Measurements from ENCODE around the gene CADM1.

CADM1 gene

DNA sequence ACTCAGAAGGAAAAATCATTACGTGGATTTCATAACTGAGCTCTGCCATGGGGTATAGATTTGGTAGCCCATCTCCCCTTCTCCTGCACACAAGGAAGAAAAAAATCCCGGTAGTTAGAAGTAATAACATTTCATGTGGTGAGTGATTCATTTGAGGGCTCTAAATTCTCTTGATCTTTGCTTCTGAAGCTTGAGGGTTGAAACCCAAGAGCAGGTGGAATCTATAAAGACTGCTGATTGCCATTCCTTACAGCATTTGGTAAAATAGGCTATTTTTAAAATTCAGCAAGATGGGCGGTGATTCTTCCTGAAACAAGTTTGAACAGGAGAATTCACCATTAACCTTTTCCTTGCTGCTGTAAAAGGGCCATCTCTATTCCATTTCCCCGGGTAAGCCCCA lies 266.1 kb downstream of the CADM1 start:
- no peak overlapping the region for H3K9ac ChIP-seq (ENCODE audit: low read length)
- no peaks in the 10 kb centered on the region for H3K27me3 ChIP-seq (ENCODE audit: control insufficient read depth, insufficient read depth, low read length)
- H3K4me1 ChIP-seq (ENCODE audit: control insufficient read depth, insufficient read depth, low read length): no peaks in the 10 kb centered on the region
- H3K36me3 ChIP-seq (ENCODE audit: control insufficient read depth, insufficient read depth, low read length): no peaks in the 10 kb centered on the region
- H3K27ac ChIP-seq (ENCODE audit: low read depth, low read length): no peak overlapping the region
- no peak overlapping the region for H3K4me3 ChIP-seq (ENCODE audit: low read length)

DNA sequence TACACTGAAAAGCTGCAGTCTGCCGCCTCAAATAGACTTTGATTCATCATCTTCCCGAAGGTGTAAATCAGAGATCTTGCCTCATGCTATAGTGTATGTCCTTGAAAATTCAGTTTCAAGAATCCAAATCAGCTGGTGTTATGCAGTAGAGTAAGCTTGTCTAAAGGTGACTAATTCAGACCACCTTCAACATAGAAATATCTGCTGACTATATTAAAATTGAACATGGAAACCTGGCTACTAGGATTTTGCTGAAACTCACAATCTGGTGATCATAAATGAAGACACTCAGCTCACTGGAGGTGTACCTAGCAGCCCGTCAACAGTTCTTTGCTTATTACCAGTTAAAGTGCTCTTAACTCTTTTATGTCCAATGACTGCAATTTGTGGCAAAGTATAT lies 266.6 kb downstream of the CADM1 start:
- no peak overlapping the region for H3K4me3 ChIP-seq (ENCODE audit: low read length)
- no peaks in the 10 kb centered on the region for H3K27me3 ChIP-seq (ENCODE audit: control insufficient read depth, insufficient read depth, low read length)
- H3K9ac ChIP-seq (ENCODE audit: low read length): no peak overlapping the region
- no peak overlapping the region for H3K27ac ChIP-seq (ENCODE audit: low read depth, low read length)
- H3K4me1 ChIP-seq (ENCODE audit: control insufficient read depth, insufficient read depth, low read length): no peaks in the 10 kb centered on the region
- no peaks in the 10 kb centered on the region for H3K36me3 ChIP-seq (ENCODE audit: control insufficient read depth, insufficient read depth, low read length)

DNA sequence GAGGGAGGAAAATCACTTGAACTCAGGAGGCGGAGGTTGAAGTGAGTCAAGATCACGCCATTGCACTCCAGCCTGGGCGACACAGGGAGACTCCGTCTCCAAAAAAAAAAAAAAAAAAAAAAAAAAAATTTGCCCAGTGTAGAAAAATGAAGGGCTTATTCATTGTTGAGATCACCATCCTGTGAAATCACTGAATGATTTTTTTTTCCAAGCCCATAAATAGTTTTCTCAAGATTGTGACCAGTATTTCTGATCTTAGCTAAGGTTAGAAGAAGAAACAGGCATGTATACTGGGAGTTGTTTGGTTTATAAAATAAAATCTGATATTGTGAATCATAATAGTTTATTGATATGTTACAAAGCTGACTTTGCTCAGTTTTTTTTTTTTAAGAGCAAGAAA lies 269.4 kb downstream of the CADM1 start:
- Histone ChIP-seq H3K4me3 (ENCODE audit: low read length) (no peak overlapping the region), H3K9ac (ENCODE audit: low read length) (no peak overlapping the region), H3K27me3 (ENCODE audit: control insufficient read depth, insufficient read depth, low read length) (no peaks in the 10 kb centered on the region), H3K36me3 (ENCODE audit: control insufficient read depth, insufficient read depth, low read length) (no peaks in the 10 kb centered on the region), H3K27ac (ENCODE audit: low read depth, low read length) (no peak overlapping the region), H3K4me1 (ENCODE audit: control insufficient read depth, insufficient read depth, low read length) (no peaks in the 10 kb centered on the region)

DNA sequence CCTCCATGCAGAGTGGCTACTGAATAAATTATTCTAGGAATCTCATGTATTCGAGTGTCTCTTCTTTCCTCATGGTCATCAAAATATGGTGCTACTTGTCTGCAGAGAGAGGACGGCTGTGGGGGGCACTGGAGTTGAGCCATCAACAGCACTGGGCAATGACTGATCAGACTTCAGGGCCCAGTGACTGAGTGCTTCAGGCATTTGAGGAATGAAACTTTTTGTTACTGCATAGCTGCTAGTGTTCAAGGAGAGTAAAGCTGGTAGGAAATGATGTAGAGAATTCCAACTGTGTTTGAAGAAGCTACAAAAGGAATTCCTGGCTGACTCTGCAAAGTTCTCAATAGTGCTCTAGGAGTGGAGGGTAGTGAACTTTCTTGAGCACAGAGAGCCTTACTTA lies 277.7 kb downstream of the CADM1 start:
- H3K4me1 ChIP-seq (ENCODE audit: control insufficient read depth, insufficient read depth, low read length): no peaks in the 10 kb centered on the region
- no peaks in the 10 kb centered on the region for H3K27me3 ChIP-seq (ENCODE audit: control insufficient read depth, insufficient read depth, low read length)
- H3K9ac ChIP-seq (ENCODE audit: low read length): no peak overlapping the region
- no peak overlapping the region for H3K4me3 ChIP-seq (ENCODE audit: low read length)
- H3K36me3 ChIP-seq (ENCODE audit: control insufficient read depth, insufficient read depth, low read length): no peaks in the 10 kb centered on the region
- no peak overlapping the region for H3K27ac ChIP-seq (ENCODE audit: low read depth, low read length)

DNA sequence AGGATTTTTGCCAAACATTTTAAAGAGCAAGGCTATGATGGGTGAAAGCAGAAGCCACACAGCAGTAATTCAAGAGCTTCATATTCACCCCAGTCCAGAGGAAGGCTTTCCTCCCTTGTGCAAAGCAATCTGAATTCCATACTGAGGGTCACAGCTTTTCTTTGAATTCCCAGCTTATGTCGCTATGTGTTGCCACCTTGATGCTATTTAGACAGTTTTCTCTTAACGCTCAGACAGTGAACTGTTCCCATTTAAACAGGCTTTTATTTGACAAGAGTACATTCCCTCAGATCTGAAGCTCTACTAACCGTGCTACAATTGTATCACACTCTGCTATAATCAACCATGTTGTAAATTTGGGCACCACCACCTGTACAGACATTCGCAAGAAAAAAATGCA lies 279.7 kb downstream of the CADM1 start:
- Histone ChIP-seq H3K27ac (ENCODE audit: low read depth, low read length) (no peak overlapping the region), H3K4me3 (ENCODE audit: low read length) (no peak overlapping the region), H3K27me3 (ENCODE audit: control insufficient read depth, insufficient read depth, low read length) (no peaks in the 10 kb centered on the region), H3K9ac (ENCODE audit: low read length) (no peak overlapping the region), H3K4me1 (ENCODE audit: control insufficient read depth, insufficient read depth, low read length) (no peaks in the 10 kb centered on the region), H3K36me3 (ENCODE audit: control insufficient read depth, insufficient read depth, low read length) (no peaks in the 10 kb centered on the region)

DNA sequence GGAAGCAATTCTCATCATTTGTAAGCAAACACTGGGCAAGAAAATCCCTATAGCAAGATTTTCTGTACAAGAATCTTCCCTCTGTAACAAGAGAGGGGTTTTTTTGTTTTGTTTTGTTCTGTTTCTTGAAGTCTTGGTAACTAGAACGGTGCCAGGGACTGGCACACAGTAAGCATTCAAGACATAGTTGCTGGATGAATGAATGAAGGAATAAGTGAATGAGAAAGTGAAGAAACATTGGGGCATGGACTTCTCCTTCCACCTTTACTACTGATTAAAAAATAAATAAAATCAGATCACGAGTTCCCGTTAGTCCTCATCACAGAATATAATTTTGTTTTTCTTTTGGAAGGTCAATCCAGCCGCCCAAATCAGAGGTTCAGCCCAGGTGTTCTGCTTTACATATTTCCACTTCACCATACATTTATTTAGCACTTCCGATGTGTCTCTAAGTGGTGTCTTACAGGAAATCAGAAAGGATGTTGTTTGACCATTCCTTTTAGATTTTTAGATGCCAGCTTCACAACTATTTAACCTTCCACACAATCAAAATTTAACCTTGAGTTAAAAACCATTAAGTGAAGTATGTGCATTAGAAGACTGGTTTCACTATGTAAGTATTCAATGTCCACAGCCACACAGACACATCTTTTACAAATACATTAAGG lies 281.2 kb downstream of the CADM1 start:
- Histone ChIP-seq H3K36me3 (ENCODE audit: control insufficient read depth, insufficient read depth, low read length) (no peaks in the 10 kb centered on the region), H3K9ac (ENCODE audit: low read length) (no peak overlapping the region), H3K4me3 (ENCODE audit: low read length) (no peak overlapping the region), H3K27ac (ENCODE audit: low read depth, low read length) (no peak overlapping the region), H3K4me1 (ENCODE audit: control insufficient read depth, insufficient read depth, low read length) (no peaks in the 10 kb centered on the region), H3K27me3 (ENCODE audit: control insufficient read depth, insufficient read depth, low read length) (no peaks in the 10 kb centered on the region)

DNA sequence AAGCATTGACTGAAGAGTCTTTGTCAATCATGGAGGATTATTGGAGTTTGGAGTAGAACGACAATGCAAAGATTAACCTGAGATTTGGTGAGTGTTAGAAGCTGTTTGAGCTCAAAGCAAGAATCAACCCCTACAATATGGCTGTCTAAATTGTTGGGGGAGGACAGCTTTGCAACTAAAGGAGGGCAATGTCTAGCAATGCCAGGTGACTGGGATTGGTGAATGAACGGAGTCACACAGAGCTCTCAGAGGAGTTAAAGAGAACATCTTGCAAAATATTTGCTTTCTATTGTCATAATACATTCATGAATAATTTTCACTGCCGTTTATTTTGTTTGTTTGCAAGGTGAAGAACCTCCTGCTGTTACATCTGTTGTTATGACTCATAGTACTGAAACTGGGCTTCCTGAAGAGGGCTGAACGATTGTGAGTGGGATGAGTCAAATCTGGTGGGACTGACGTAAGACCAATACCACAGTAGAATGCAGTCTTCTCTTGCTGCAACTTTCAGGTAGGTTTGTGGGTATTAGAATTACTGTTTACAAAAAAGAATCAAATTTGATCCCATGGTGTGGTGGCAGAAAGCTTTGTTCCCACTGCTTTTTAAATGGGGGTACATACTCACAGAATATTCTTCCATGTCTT lies 281.9 kb downstream of the CADM1 start:
- Histone ChIP-seq H3K4me3 (ENCODE audit: low read length) (no peak overlapping the region), H3K4me1 (ENCODE audit: control insufficient read depth, insufficient read depth, low read length) (no peaks in the 10 kb centered on the region), H3K36me3 (ENCODE audit: control insufficient read depth, insufficient read depth, low read length) (no peaks in the 10 kb centered on the region), H3K27me3 (ENCODE audit: control insufficient read depth, insufficient read depth, low read length) (no peaks in the 10 kb centered on the region), H3K9ac (ENCODE audit: low read length) (no peak overlapping the region), H3K27ac (ENCODE audit: low read depth, low read length) (no peak overlapping the region)

DNA sequence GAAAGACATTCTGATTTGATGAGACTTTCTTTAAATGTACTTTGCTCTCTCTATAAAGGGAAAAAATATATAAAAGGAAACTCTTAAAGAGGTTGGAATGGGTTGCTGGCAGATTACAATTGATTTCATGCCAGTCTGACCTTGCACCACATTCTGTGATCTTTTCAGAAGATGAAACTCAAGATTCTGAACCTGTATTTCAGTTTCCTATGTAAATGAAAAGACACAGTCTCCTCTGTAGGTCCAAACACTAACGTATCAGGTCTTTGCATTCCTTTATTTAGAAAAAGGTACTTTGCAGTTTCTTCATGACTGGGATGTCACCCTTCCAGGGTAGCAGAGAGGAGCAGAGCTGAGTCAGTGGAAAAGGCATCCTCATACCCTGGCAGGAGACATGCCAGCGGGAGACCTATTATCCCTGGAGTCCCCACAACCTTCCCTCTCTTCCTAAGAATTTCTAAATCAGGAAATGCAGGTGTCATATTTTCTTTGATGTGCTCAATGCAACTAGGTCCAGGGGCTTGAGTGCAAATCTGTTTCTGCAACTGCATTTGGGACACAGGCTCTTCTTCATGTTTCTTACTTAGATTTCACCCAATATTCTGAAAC lies 282.6 kb downstream of the CADM1 start:
- H3K9ac ChIP-seq (ENCODE audit: low read length): no peak overlapping the region
- no peaks in the 10 kb centered on the region for H3K36me3 ChIP-seq (ENCODE audit: control insufficient read depth, insufficient read depth, low read length)
- no peak overlapping the region for H3K27ac ChIP-seq (ENCODE audit: low read depth, low read length)
- no peak overlapping the region for H3K4me3 ChIP-seq (ENCODE audit: low read length)
- no peaks in the 10 kb centered on the region for H3K4me1 ChIP-seq (ENCODE audit: control insufficient read depth, insufficient read depth, low read length)
- no peaks in the 10 kb centered on the region for H3K27me3 ChIP-seq (ENCODE audit: control insufficient read depth, insufficient read depth, low read length)

DNA sequence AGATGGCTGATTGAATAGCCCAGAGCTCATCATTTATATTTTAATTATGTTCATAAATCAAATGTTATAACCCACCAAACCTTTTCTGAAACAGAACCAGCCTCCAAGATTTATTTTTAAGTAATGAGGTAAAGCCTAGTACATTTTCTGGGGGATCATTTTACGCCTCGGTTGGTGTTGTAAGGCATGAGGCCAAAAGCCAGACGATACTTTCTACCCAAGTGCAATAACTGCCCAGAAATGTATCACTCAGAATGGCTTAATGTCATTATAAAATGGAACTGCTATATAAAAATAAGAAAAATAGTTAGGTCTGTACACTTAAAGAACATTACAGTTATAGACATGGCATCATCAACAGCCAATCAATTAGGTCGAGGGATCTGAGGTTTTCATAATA lies 283.3 kb downstream of the CADM1 start:
- no peak overlapping the region for H3K9ac ChIP-seq (ENCODE audit: low read length)
- H3K36me3 ChIP-seq (ENCODE audit: control insufficient read depth, insufficient read depth, low read length): no peaks in the 10 kb centered on the region
- H3K27ac ChIP-seq (ENCODE audit: low read depth, low read length): no peak overlapping the region
- no peaks in the 10 kb centered on the region for H3K4me1 ChIP-seq (ENCODE audit: control insufficient read depth, insufficient read depth, low read length)
- H3K27me3 ChIP-seq (ENCODE audit: control insufficient read depth, insufficient read depth, low read length): no peaks in the 10 kb centered on the region
- H3K4me3 ChIP-seq (ENCODE audit: low read length): no peak overlapping the region

DNA sequence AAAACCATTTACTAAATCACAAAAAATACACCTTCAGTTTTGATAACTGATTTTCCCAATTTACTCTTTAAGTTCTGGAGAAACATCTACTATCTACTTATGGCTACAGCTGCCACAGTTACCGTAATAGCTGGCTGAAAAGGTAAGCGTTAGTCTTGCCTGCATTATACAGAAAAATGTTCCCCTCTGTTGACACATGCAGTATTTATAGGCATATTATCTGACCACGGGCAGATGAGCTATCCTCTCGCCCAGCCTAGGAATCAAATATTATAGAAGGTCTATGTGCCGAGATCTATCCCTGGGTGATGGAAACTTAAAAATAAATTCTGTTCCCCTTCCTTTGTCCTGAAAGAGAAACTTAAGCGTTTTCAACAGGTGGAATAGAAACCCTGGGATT lies 283.8 kb downstream of the CADM1 start:
- Histone ChIP-seq H3K27me3 (ENCODE audit: control insufficient read depth, insufficient read depth, low read length) (no peaks in the 10 kb centered on the region), H3K27ac (ENCODE audit: low read depth, low read length) (no peak overlapping the region), H3K4me3 (ENCODE audit: low read length) (no peak overlapping the region), H3K36me3 (ENCODE audit: control insufficient read depth, insufficient read depth, low read length) (no peaks in the 10 kb centered on the region), H3K9ac (ENCODE audit: low read length) (no peak overlapping the region), H3K4me1 (ENCODE audit: control insufficient read depth, insufficient read depth, low read length) (no peaks in the 10 kb centered on the region)

DNA sequence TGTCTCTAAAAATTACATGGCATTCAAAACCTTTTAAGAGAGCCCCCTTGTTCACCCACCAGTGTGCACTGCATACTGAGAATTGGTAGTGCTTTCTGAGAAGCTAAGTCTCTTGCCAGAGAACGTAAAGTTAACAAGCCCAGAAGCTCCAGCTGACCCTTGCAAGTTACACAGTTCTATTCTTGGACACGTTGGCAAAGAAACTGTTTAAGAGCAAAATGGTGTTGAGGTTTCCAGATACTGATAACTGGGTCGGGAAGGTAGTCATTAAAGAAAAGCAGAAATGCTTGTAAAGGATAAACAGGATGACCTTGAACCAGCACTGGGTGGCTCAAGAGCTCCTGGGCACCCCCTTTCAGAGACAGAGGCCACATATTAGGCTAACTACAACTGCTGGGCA lies 284.8 kb downstream of the CADM1 start:
- H3K27me3 ChIP-seq (ENCODE audit: control insufficient read depth, insufficient read depth, low read length): no peaks in the 10 kb centered on the region
- no peak overlapping the region for H3K27ac ChIP-seq (ENCODE audit: low read depth, low read length)
- no peaks in the 10 kb centered on the region for H3K4me1 ChIP-seq (ENCODE audit: control insufficient read depth, insufficient read depth, low read length)
- no peak overlapping the region for H3K4me3 ChIP-seq (ENCODE audit: low read length)
- H3K36me3 ChIP-seq (ENCODE audit: control insufficient read depth, insufficient read depth, low read length): no peaks in the 10 kb centered on the region
- no peak overlapping the region for H3K9ac ChIP-seq (ENCODE audit: low read length)

DNA sequence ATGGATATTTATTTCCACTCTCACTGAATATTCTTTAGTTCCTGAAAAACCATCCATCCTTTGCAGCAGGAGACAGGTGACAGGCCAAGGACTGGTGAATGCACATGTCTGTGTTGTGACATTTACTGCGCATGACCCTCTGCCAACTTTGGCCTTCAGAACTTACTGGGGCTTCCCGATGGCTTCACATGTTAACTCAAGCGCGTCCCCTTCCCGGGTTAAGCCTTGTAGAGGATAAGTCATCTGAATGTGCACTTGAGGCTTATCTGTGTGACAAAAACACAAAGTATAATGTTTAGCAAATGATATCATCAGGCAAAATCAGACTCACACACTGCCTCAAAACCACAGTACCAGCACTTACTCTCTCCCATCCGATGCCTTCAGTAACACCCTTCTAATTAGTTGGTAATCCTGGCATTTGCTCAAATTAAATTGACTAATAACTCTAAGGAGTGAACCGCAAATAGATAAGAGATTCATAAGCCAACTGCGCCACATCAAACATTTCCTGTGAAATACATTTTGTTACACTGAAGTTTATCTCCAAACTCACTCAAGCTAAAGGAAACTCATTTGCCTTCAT lies 286.4 kb downstream of the CADM1 start:
- Histone ChIP-seq H3K36me3 (ENCODE audit: control insufficient read depth, insufficient read depth, low read length) (no peaks in the 10 kb centered on the region), H3K4me3 (ENCODE audit: low read length) (no peak overlapping the region), H3K4me1 (ENCODE audit: control insufficient read depth, insufficient read depth, low read length) (no peaks in the 10 kb centered on the region), H3K27me3 (ENCODE audit: control insufficient read depth, insufficient read depth, low read length) (no peaks in the 10 kb centered on the region), H3K27ac (ENCODE audit: low read depth, low read length) (no peak overlapping the region), H3K9ac (ENCODE audit: low read length) (no peak overlapping the region)

Data from rectal smooth muscle tissue (tissue), 1 donor.